ENCODE results near the gene BMPR1B. TPM values are rescaled to one million over a fixed set of nuclear protein-coding genes. Genes with fewer than 3 reads are reported as not detected.

The BMPR1B gene
- total RNA-seq, 4 donors from 2014 or later = 10.5 to 40.9 (median 20.3) TPM

GRCh38 chr4:95013236-95013635 lies 255.5 kb downstream of the BMPR1B start:
- Histone ChIP-seq H3K4me1 (no peaks in the 10 kb centered on the region), H3K9me3 (no peaks in the 10 kb centered on the region), H3K27me3 (no peaks in the 10 kb centered on the region), H3K4me3 (no peak overlapping the region), H3K36me3 (no peaks in the 10 kb centered on the region), H3K27ac (no peak overlapping the region)
- WGBS, 2 donors (ENCODE audit: low coverage in 1 of 2) = 85 to 94% methylated on average over 2 of the region's 2 CpGs
- TF ChIP-seq POLR2A (IDR thresholded peaks at IDR 0.05) (no peak), EP300 (IDR thresholded peaks at IDR 0.05) (no peak), POLR2AphosphoS5 (IDR thresholded peaks at IDR 0.05) (no peak)
- TF ChIP-seq, protein P1, sequence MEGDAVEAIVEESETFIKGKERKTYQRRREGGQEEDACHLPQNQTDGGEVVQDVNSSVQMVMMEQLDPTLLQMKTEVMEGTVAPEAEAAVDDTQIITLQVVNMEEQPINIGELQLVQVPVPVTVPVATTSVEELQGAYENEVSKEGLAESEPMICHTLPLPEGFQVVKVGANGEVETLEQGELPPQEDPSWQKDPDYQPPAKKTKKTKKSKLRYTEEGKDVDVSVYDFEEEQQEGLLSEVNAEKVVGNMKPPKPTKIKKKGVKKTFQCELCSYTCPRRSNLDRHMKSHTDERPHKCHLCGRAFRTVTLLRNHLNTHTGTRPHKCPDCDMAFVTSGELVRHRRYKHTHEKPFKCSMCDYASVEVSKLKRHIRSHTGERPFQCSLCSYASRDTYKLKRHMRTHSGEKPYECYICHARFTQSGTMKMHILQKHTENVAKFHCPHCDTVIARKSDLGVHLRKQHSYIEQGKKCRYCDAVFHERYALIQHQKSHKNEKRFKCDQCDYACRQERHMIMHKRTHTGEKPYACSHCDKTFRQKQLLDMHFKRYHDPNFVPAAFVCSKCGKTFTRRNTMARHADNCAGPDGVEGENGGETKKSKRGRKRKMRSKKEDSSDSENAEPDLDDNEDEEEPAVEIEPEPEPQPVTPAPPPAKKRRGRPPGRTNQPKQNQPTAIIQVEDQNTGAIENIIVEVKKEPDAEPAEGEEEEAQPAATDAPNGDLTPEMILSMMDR (IDR thresholded peaks at IDR 0.05) = no peak
- ATAC-seq = no peak

GRCh38 chr4:95014068-95014467 lies 256.3 kb downstream of the BMPR1B start:
- TF ChIP-seq EP300 (IDR thresholded peaks at IDR 0.05) (no peak), POLR2AphosphoS5 (IDR thresholded peaks at IDR 0.05) (no peak)
- TF ChIP-seq, protein P1 (IDR thresholded peaks at IDR 0.05) = no peak
- Histone ChIP-seq H3K27me3 (no peaks in the 10 kb centered on the region), H3K4me3 (no peak overlapping the region), H3K36me3 (no peaks in the 10 kb centered on the region), H3K4me1 (no peaks in the 10 kb centered on the region), H3K9me3 (no peaks in the 10 kb centered on the region), H3K27ac (no peak overlapping the region)
- 78 to 100% methylated on average over 1 of the region's 1 CpG for WGBS, 2 donors (ENCODE audit: low coverage in 1 of 2)
- no peak for ATAC-seq

DNA sequence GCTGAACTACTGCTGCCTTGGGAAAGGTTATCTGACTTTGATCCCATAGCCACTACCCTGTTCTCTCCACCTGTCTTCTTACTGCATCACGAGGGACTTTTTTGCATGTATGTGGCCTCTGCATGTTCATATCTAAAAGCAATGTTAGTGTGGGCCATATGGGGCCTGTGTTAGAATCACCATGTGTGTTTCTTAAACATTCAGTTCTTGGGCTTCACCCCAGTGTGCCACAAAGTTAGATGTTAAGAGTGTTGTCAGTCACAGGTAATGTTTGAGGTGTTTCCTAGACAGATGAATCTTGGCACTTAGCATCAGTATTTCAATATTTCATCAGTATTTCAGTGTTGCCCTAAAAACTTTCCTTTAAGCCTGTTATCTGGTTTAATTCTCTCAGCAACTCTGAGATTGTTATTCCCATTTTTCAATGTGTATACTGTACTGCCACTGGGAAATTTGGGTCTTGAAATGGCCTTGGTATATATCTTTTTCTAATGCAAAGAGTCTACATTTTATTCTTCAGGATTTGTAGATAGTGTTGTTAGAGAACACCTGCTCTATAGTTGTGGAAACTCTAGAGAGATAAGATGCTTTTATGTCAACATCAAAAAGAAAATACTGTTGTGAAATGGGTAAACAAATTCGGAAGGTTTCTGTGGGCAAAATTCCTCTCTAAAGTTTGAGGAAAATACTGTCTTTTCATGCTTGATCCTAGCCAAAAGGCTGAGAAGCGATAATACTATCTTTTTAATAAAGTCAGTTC lies 259.7 kb downstream of the BMPR1B start:
- Histone ChIP-seq H3K27me3 (no peaks in the 10 kb centered on the region), H3K4me3 (no peak overlapping the region), H3K27ac (no peak overlapping the region), H3K36me3 (no peaks in the 10 kb centered on the region), H3K9me3 (no peaks in the 10 kb centered on the region), H3K4me1 (peaks cover 0 to 4% (median 0%) of the 10 kb centered on the region in 3 donors)
- ATAC-seq = no peak
- 64 to 77% methylated on average over 3 of the region's 3 CpGs for whole genome bisulfite sequencing, 2 donors (ENCODE audit: low coverage in 1 of 2)
- TF ChIP-seq, protein P1 (IDR thresholded peaks at IDR 0.05) = no peak
- no peak for TF ChIP-seq EP300 (IDR thresholded peaks at IDR 0.05)
- TF ChIP-seq POLR2AphosphoS5 (IDR thresholded peaks at IDR 0.05) = no peak
- TF ChIP-seq POLR2A (IDR thresholded peaks at IDR 0.05) = no peak

DNA sequence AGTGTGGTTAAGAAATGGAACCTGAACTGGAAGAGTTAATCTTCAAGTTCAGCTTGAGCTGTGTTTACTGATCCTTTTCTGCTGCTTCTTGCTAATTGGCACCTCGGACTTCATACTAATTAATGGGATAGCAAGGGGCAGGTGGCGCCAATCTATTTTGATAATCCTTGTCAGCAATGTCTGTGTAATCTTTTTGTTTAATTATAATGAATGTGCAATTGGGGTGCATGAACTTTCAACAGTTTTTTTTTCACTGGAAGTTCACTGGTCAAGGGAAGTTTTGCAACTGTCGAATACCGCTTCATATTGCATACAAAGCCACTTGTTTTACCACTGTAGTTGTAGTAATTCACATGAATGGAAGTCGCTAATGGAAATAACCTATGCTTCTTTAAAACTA lies 261.0 kb downstream of the BMPR1B start:
- TF ChIP-seq POLR2AphosphoS5 (IDR thresholded peaks at IDR 0.05) = no peak
- TF ChIP-seq POLR2A (IDR thresholded peaks at IDR 0.05) = no peak
- no peak for TF ChIP-seq EP300 (IDR thresholded peaks at IDR 0.05)
- TF ChIP-seq, protein P1 (IDR thresholded peaks at IDR 0.05) = no peak
- Histone ChIP-seq H3K36me3 (no peaks in the 10 kb centered on the region), H3K27ac (no peak overlapping the region), H3K4me3 (no peak overlapping the region), H3K4me1 (peaks cover 0 to 4% (median 0%) of the 10 kb centered on the region in 3 donors), H3K9me3 (no peaks in the 10 kb centered on the region), H3K27me3 (no peaks in the 10 kb centered on the region)
- WGBS, 2 donors (ENCODE audit: low coverage in 1 of 2) = 42 to 54% methylated on average over 5 of the region's 5 CpGs
- no peak for ATAC-seq

DNA sequence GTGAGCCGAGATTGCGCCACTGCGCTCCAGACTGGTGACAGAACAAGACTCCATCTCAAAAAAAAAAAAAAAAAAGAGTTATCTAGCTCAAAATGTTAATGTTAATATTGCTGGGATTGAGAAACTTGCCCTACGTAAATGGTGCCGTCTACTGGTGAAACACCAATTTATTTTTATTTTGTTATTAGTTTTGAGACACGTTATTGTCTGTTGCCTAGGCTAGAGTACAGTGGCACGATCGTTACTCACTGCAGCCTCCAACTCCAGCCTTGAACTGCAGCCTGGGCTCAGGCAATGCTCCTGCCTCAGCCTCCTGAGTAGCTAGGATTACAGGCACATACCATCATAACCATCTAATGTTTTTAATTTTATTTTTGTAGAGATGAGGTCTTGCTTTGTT lies 262.8 kb downstream of the BMPR1B start:
- no peak for ATAC-seq
- Histone ChIP-seq H3K36me3 (no peaks in the 10 kb centered on the region), H3K9me3 (no peaks in the 10 kb centered on the region), H3K4me1 (peaks cover 0 to 4% (median 0%) of the 10 kb centered on the region in 3 donors), H3K27me3 (no peaks in the 10 kb centered on the region), H3K27ac (no peak overlapping the region), H3K4me3 (no peak overlapping the region)
- WGBS, 2 donors (ENCODE audit: low coverage in 1 of 2) = 91 to 97% methylated on average over 6 to 8 of the region's 8 CpGs
- TF ChIP-seq EP300 (IDR thresholded peaks at IDR 0.05) (no peak), POLR2AphosphoS5 (IDR thresholded peaks at IDR 0.05) (no peak), POLR2A (IDR thresholded peaks at IDR 0.05) (no peak)
- TF ChIP-seq, protein P1 (IDR thresholded peaks at IDR 0.05) = no peak

All from gastroesophageal sphincter (tissue), 4 donors.